NT2/D1 (cell line): ENCODE measurements around the gene CDK5R1.

Experiments
- SUZ12 ChIP-seq: IDR thresholded peaks from 2 replicates; pipeline ENCODE4 v1.6.1; 2011; ENCODE audit not compliant: insufficient read length, insufficient read depth; ENCODE audit errors: extremely low read depth
- YY1 ChIP-seq: IDR thresholded peaks from 2 replicates; pipeline ENCODE4 v1.6.1; 2011; ENCODE audit not compliant: insufficient read length, insufficient read depth
- ZNF274 ChIP-seq: IDR thresholded peaks from 2 replicates; pipeline ENCODE4 v1.6.1; 2011; ENCODE audit warnings: mild to moderate bottlenecking, low read depth, low read length

DNA sequence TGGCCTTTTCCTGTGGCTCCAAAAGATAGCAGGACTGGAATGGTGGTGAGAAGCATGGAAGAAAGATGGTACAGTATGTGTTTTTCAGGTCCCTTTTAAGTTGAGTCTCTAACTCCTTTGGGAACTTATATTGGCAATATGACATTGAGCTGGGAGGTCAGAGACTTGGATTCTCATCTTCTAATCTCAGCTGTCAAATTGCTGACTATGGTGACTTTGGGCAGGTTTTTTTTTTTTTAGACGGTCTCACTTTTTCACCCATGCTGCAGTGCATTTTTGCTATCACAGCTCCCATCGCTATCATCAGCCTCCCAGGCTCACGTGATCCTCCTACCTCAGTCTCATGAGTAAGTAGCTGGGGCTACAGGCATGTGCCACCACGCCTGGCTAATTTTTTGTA is 15.1 kb upstream of the CDK5R1 start:
- no peak for TF ChIP-seq YY1
- no peak for TF ChIP-seq ZNF274
- no peak for TF ChIP-seq SUZ12
